ENCODE results near the gene PLIN5. TPM values are rescaled to one million over a fixed set of nuclear protein-coding genes. Genes with fewer than 3 reads are reported as not detected.
A peak's percentile ranks its signal among the peaks of the same experiment; 100 is the strongest.

PLIN5 gene
- total RNA-seq, 1 donor from 2014 or later, result not detected

DNA sequence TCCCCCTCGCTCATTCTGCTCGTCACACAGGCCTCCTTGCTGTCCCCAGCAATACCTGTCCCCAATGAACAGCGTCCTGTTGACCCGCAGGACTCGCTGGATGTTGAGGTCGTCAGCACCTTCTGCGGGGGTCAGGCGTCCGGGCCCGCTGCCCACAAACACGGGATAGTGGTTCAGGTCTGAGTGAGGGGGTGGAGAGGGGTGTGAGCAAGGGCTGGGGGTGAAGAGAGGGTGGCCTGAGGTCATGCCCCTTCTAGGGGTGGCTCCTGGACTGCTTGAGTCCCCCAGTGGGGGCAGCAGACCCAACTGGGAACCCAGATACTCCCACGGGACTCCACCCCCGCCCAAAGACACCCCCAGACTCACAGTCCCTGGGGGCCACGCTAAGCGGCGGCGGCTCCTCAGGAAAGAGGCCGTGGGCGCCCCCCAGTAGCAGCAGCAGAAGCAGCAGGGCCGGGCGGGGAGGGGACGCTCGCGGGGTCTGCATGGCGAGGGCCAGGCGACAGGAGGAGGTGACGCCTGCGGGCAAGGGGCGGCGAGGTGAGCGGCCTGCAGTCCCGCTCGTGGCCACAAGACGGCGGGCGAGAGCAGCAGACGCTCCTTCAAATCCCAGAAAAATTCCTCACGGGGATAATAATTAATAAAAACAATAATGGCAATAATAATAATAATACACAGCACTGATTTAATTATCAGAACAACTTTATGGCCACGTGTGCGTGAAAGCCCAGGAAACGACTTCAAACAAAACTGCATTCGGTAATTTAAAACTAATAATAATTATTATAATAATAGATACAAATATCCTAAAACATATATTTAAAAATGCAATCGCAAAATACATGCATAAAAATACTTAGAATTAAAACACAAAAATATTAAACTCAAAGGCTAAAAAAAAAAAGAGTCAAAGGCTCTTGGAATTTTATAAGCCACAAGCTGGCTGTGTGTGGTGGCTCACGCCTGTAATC lies 23.2 kb upstream of the PLIN5 start:
- DNase-seq (ENCODE audit: low read depth), result no peak
- H3K36me3 ChIP-seq (ENCODE audit: control insufficient read depth, insufficient read depth, low read length), result no peaks in the 10 kb centered on the region
- TF ChIP-seq, protein P1, sequence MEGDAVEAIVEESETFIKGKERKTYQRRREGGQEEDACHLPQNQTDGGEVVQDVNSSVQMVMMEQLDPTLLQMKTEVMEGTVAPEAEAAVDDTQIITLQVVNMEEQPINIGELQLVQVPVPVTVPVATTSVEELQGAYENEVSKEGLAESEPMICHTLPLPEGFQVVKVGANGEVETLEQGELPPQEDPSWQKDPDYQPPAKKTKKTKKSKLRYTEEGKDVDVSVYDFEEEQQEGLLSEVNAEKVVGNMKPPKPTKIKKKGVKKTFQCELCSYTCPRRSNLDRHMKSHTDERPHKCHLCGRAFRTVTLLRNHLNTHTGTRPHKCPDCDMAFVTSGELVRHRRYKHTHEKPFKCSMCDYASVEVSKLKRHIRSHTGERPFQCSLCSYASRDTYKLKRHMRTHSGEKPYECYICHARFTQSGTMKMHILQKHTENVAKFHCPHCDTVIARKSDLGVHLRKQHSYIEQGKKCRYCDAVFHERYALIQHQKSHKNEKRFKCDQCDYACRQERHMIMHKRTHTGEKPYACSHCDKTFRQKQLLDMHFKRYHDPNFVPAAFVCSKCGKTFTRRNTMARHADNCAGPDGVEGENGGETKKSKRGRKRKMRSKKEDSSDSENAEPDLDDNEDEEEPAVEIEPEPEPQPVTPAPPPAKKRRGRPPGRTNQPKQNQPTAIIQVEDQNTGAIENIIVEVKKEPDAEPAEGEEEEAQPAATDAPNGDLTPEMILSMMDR (IDR thresholded peaks at IDR 0.05; ENCODE audit: insufficient read depth, low read length, poor library complexity, severe bottlenecking), result peak; percentile 97
- H3K27me3 ChIP-seq (ENCODE audit: control insufficient read depth, insufficient read depth, low read length), result peaks cover 2% of the 10 kb centered on the region
- no peak overlapping the region for H3K4me3 ChIP-seq (ENCODE audit: low read depth, low read length)

DNA sequence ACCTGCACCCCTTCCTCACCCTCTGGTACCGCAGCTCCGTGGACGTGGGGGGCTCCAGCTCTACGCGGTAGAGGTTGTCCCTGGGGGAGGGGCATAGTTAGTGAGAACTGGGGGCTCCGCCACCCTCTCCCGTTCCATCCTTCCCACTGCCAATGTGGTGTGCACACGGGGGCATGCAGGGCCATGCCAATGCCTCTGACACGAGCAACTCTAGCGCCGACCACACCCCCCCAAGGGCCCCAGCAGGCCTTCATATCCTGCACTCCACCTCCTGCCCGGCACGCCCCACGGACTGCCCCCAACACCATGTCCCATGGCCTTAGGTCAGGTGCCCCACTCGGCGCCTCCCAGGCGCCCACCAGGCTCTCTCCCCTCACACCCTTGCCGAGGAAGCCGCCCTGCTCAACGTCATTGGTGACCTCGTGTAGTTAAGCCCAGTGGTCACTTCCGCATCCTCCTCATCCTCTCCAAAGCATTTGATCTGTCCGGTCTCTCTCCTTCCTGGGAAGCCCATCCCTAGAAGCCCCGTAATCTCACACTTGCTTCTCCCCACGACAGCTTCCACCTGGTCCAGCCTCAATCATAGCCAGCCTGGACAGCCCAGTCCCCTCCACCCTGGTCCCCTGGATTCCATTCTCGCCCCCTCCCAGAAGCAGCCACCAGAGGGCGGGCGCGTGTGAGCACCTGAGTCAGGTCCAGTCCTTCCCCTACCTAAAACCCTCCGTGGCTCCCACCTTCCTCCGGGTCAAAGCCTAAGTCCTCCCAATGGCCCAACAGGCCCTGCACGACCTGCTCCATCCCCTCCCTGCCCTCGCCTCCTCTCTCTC lies 22.3 kb upstream of the PLIN5 start:
- peaks cover 2% of the 10 kb centered on the region for H3K27me3 ChIP-seq (ENCODE audit: control insufficient read depth, insufficient read depth, low read length)
- TF ChIP-seq, protein P1 (IDR thresholded peaks at IDR 0.05; ENCODE audit: insufficient read depth, low read length, poor library complexity, severe bottlenecking), result peak; percentile 25
- H3K4me3 ChIP-seq (ENCODE audit: low read depth, low read length), result no peak overlapping the region
- no peak for DNase-seq (ENCODE audit: low read depth)
- H3K36me3 ChIP-seq (ENCODE audit: control insufficient read depth, insufficient read depth, low read length), result no peaks in the 10 kb centered on the region

DNA sequence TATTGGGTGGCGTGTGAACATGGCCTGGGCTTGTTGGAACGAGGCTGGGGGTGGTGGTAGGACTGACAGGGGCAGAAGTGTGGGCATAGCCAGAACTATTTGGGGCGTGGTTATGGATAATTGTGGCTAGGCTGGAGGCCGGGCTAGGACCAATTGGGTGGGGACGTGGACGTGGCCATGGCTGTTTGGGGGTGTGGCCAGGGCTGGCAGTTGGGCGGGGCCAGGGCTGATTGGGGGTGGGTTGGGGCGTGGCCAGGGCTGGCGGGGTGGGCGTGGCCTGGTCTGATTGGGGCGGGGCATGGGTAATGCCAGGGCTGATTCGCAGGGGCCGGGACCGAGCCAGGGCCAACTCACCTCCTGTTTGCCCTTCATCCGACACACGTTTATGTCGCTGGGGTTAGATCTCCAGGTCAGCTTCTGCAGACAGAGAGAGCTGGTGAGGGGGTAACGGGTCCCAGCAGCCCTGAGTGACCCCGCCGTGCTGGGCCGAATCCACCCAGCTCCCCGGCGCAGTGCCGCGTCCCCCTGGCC lies 21.6 kb upstream of the PLIN5 start:
- TF ChIP-seq, protein P1 (IDR thresholded peaks at IDR 0.05; ENCODE audit: insufficient read depth, low read length, poor library complexity, severe bottlenecking), result no peak
- no peak for DNase-seq (ENCODE audit: low read depth)
- Histone ChIP-seq H3K4me3 (ENCODE audit: low read depth, low read length) (no peak overlapping the region), H3K27me3 (ENCODE audit: control insufficient read depth, insufficient read depth, low read length) (peaks cover 2% of the 10 kb centered on the region), H3K36me3 (ENCODE audit: control insufficient read depth, insufficient read depth, low read length) (no peaks in the 10 kb centered on the region)

DNA sequence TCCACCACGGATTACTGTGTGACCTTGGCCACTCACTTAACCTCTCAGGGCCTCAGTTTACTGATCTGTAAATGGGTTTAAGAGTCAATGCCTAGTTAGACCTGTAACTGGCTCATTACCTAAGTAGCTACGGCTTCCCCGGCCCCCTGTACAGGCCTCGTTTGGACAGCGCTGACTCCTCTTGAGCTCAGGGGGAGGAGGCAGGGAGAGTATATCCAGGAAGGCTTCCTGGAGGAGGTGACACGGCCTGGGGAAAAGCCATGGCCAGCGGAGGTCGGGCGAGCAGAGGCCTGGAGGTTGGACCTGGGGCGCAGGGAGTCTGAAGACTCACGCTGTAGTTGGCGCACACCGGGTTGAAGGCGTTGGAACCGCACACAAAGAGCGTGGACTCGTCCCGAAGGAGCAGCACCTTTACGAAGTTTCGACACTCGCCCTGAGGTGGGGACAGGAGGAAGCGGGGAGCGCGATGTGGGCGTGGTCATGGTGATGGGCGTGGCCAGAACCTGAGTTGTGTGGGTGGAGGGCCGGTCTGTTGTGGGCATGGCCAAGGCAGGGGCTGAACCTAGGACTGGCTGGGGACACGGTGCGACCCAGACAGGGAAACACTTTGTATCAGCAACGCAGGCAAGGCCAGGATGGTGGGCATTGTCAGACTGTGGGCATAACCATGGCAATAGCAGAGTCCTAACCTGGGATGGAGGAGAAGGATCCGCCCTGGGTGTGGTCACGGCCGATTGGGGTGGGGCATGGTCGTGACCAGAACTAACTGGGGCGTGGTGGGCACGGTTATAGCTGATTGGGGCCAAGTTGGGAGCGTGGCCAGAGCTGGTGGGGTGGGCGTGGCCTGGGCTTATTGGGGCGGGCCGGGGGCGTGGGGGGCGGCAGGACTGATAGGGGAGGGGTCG lies 20.9 kb upstream of the PLIN5 start:
- TF ChIP-seq, protein P1 (IDR thresholded peaks at IDR 0.05; ENCODE audit: insufficient read depth, low read length, poor library complexity, severe bottlenecking), result no peak
- DNase-seq (ENCODE audit: low read depth), result no peak
- Histone ChIP-seq H3K27me3 (ENCODE audit: control insufficient read depth, insufficient read depth, low read length) (peaks cover 2% of the 10 kb centered on the region), H3K36me3 (ENCODE audit: control insufficient read depth, insufficient read depth, low read length) (no peaks in the 10 kb centered on the region), H3K4me3 (ENCODE audit: low read depth, low read length) (no peak overlapping the region)

DNA sequence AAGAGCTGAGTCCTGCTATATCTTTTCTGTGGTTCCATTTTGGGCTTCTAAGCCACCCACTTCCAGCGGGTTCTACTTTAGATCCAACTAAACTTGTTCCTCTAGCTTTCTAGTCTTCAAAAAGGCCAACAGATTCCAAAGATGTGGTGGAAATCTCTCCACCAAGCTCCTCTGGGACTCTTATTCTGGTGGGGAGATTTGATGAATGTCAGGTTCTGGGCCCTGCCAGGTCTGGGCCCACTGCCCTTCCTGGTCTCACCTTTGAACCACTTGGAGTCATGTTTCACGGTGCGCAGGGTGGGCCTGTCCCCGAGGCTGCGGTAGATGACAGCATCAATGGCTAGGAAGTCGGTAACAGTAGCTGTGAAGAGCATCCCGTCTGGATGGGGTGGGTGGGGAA lies 19.7 kb upstream of the PLIN5 start:
- H3K36me3 ChIP-seq (ENCODE audit: control insufficient read depth, insufficient read depth, low read length), result no peaks in the 10 kb centered on the region
- peaks cover 2% of the 10 kb centered on the region for H3K27me3 ChIP-seq (ENCODE audit: control insufficient read depth, insufficient read depth, low read length)
- TF ChIP-seq, protein P1 (IDR thresholded peaks at IDR 0.05; ENCODE audit: insufficient read depth, low read length, poor library complexity, severe bottlenecking), result no peak
- no peak for DNase-seq (ENCODE audit: low read depth)
- no peak overlapping the region for H3K4me3 ChIP-seq (ENCODE audit: low read depth, low read length)
